ENCODE measurements around the gene ATP6V0E2.
"Not testable (repeated sequence)": the region's sequence is repeated elsewhere in the genome, so short reads cannot be mapped to it uniquely, and the experiment has no call there.

The ATP6V0E2 gene

DNA sequence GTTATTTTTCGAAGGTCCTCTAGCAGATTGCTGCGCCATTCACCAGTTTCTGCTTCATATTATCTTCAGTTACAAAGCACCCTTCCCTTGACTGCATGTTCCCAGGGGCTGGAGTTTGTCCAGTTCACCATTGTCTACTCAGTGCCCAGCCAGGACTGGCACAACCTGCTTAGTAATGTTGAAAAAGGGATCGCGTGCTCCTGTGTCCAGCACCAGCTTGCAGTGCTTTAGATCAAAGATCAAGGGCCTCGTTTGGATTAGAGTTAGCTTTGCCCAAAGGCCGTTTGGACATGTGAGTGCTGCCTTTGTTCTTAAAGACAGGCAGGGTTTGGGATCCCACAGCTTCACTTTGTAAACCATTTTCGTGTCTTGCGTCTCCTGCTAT lies 867 bp downstream of the ATP6V0E2 start:
- no peak overlapping the region for H3K27ac ChIP-seq
- no peak for DNase-seq (ENCODE audit: low read depth, low spot score)

DNA sequence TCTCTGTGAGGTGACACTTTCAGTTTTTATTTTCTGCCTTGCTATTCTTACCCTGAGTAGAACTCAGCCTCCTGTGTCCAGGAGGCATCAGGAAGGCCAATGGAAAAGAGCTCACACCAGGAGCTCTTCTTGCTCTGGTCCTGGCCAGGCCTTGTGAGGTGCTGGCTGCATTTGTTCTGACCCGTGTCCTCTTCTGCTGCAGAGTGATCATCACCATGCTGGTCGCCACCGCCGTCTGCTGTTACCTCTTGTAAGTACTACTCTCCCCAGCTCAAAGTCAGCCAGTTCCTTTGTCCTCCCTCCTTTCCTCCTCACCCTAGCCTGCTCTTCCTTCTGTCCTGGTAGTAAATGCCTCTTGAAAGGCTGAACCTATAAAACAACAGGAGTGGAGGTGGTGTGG lies 1.6 kb downstream of the ATP6V0E2 start:
- H3K27ac ChIP-seq, result no peak overlapping the region

DNA sequence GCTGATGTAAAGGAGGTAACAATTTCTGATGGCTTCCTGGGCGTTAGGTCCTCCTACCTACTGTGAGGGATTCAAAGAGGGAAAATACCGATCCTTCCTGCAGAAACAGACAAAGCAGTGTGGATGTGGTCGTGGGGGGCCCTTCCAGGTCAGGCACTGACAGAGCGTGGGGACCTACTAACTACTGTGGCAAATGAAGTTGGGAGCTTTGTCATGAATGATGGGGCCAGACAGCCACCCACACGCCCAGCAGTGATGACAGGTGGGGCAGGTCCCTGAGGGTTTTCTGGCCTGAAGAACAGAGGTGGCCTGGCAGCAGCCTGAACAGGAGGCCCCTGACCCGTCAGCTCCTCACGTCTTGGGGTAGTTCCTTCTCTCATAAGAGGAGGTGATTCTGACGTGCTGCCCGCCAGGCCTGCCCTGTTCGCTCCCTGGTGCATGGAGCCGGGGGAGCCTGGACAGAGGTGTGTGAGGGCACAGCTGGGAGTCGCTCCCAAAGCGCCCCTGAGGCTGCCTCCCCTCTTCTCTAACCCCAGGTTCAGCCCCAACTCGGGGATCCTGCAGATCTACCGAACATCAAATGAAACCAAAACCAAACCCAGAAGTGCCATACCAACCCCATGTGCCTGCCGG lies 4.2 kb downstream of the ATP6V0E2 start:
- DNase-seq (ENCODE audit: low read depth, low spot score), result no peak
- H3K27ac ChIP-seq, result no peak overlapping the region

More for the DNA sequence above, 1.6 kb downstream of the ATP6V0E2 start:
- no peak for DNase-seq (ENCODE audit: low read depth, low spot score)

DNA sequence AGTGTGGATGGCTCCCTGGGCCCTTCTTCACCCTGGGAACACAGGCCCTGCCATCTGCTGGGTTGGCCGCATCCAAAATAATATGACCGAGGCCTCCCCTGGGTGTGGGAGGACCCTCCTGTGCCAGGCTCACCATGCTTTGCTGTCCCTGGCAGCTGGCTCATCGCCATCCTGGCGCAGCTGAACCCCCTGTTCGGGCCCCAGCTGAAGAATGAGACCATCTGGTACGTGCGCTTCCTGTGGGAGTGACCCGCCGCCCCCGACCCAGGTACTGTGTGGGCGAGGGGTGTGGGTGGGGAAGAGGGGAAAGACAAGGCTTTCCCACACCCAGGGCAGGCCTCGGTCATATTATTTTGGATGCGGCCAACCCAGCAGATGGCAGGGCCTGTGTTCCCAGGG lies 4.8 kb downstream of the ATP6V0E2 start:
- no peak overlapping the region for H3K27ac ChIP-seq
- DNase-seq (ENCODE audit: low read depth, low spot score), result no peak

DNA sequence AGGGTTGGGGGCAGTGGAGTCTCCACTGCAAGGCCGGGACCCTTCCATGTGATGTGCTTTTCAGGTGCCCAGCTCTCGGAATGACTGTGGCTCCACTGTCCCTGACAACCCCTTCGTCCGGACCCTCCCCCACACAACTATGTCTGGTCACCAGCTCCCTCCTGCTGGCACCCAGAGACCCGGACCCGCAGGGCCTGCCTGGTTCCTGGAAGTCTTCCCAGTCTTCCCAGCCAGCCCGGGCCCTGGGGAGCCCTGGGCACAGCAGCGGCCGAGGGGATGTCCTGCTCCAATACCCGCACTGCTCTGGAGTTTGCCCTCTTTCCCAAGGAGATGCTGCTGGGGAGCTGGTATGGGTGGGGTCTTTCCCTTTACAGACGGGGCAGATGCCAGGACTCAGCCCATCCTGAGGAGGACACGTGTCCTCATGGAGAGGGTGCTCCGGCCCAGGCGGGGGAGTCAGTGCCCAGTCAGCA lies 5.5 kb downstream of the ATP6V0E2 start:
- no peak for DNase-seq (ENCODE audit: low read depth, low spot score)

DNA sequence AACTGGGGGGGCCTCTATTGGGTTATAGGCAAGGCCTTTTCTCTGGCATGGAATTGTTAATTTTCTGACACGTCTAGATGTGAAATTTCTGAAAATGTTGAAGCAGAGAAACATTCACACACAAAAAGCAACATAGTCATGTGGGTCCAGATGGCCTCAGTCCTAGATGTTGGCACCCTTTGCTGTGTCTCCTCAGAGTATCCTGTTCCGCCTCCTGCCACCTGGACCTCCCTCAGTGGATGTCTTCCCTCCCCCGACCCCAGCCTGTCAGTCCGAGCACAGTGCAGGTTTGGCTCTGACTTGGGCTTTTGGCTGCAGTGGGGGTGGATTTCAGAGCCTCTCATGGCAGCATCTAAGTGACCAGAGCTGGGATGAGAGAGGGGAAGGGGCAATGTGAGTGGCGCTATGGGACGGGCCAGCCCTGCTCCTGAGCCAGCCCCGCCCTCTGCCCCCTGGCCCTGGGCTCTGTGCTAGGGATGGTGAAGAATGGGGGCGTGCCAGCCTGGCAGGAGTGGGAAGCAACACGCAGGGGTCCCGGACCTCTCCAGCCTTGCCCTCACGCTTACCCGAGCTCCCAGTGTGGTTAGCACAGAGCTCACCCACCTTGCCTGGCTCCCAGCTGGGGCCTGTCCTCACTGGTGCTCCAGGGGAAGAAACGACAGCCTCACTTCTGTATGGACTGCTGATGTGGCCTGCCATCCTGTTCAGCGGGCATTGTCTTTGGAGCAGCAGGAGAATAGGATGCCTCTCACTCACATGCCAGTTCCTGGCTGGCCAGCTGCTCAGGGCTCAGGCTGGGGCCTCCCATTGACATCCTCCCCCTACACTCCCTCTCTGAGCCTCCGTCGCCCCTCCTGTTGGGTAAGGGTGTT lies 6.2 kb downstream of the ATP6V0E2 start:
- no peak for DNase-seq (ENCODE audit: low read depth, low spot score)
- no peak overlapping the region for H3K27ac ChIP-seq

More for the DNA sequence above, 5.5 kb downstream of the ATP6V0E2 start:
- no peak overlapping the region for H3K27ac ChIP-seq

DNA sequence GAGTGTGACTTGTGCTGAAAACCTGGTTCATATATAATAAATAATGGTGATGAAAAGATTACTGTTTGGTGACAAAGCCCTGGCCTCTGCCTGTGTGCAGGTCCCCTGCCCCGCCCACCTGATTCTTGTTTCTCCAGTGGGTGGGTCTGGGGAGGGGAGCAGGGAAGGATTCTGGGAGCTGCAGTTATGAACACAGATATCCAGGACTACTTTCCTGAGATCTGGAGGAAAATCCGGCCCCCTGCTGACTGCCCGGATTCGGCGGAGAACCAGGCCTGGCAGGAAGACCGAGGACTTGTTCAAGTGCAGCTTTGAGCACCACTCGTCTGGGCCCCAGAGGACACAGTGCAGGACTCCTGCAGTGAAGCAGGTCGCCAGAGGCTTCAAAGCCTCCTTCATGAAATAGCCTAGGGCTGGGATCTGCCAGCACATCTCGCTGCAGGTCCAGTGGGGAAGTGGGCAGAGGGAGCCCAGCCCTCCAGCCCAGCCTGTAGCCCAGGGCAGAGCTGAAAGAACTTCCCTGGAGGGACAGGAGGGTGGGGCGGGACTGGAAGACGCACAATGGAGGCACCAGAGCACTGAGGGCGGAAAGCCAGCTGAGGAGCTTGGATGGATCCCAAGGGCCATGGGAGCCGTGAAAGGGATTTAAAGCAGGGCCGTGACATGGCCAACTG lies 7.0 kb downstream of the ATP6V0E2 start:
- DNase-seq (ENCODE audit: low read depth, low spot score), result no peak
- H3K27ac ChIP-seq, result no peak overlapping the region

DNA sequence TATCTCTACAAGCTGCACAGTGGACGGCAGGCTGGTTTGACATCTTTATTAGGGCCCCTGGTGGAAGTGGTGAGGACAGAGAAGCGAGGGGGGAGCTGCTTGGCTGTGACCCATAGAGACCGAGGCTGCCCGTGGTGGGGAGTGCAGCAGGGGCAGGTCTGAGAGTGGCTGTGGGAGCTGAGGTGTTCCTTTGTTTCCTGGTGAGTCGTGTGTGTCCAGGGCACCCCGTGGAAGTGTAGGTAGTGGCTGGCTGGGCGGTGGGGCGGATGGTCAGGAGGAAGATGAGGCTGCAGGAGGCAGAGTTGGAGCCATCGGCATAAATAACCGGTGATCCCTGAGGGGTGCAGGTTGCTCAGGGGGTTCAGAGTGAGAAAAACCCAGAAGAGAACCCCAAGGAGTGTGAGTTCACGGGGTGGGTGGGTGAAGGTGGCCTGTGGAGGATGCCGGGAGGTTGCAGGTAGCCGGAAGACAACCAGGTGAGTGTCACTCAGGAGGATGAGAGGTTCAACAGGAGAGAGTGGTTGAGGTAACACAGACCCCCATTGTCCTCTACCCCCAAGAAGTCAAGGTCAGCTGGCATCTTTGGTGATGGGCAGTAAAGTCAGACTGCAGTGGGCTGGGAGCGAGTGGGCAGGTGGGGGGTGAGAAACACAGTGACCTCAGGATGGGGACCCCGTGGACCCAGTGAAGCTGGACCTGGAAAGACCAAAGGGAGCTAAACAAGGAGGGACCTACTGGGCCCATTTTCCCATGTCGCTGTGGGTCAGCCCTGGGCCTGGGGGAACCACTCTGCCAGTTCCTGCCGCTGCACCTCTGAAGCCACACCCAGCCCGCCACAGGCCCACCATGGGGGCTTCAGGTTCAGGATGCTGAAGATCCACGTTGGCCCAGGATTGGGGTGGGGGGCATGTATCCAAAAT lies 7.8 kb downstream of the ATP6V0E2 start:
- no peak for DNase-seq (ENCODE audit: low read depth, low spot score)
- no peak overlapping the region for H3K27ac ChIP-seq

DNA sequence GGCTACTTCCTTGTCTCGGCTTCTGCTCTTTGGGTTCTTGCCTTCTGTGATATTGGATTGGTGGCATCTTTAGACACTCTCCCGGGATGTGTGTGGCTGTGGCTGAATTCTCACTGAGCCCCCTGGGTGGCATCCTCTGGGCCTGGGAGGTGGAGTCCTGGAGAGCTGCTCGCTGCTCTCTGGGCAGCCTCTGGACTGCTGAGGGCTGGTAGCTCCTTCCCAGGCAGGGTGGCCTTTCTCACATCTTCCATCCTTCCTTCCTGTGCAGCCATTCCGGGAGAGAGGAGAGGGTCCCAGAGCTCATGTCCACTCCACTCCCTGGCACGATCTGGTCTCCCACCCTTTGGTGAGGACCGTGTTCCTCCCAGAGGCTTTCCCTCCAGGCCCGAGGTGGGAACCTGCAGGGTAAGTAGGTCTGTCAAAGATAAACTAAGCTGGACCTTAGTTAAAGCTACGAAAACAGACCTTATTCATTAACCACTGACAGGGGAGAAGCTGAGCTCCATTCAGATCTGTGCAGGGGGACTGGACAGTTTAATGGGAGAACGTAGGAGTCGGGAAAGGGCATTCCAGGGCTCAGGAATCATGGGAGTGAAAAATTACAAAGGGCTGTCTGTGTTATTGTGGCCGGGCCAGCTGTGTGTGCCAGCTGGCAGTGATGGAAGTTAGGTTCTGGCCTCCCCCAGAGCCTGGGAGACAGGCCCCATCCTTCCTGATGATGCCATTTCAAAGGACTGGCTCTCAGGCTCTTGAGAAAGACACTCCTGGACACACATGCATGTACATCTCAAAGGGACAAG lies 8.7 kb downstream of the ATP6V0E2 start:
- no peak for DNase-seq (ENCODE audit: low read depth, low spot score)
- no peak overlapping the region for H3K27ac ChIP-seq

DNA sequence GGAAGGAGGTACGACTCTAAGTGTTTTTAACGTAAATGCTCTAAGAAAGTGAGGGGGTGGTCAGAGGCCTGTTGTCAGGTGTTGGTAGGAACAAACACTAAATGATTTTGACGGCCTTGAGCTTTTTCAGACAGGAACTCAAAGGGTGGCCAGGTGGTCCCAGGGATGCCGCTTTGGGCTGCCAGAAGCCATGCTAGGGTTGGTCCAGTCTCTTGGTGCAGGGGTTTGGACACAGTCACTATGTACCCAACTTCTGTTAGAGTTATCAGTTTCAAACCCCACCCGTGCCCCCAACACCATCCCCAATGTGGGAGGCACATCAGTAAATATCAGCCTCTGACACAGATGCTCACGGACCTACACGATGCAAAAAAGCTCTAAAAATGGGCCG lies 9.3 kb downstream of the ATP6V0E2 start:
- H3K27ac ChIP-seq, result no peak overlapping the region
- no peak for DNase-seq (ENCODE audit: low read depth, low spot score)

DNA sequence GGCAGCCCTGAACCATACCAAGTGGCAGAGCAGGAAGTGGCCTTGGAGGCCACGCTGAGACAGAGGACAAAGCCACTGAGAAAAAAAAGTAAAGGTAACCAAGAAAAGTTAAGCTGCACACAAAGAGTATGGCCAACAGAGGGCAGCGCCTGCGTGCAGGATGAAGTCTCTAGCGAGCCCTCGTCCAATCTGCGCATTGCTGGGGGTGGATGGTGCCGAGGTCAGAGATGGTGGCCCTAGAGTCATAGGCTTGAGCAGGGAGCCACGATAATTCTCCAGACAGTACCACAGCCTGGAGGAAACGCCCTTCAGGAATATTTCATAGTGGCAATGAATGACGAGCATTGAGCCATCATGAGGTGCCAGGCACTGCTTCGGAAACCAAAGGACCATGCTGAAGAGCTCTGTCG lies 9.7 kb downstream of the ATP6V0E2 start:
- DNase-seq (ENCODE audit: low read depth, low spot score), result no peak

DNA sequence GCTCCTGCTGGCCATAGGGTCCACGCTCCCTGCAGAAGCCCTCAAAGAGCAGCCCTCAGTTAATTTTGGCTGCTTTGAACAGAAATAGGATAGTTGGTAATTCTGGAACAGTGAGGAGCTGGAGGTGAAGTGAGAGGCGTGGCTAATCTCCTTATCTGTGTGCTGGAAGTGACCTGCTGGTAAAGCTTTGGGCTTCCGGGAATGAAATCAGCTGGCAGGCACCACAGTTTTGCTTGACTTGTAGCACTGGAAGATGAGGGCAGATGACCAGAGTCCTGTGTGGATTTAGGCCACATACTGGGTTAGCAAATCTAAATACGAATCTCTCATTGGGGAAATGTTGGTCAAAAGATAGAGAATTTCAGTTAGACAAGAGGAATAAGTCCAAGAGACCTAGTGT lies 10.2 kb downstream of the ATP6V0E2 start:
- no peak overlapping the region for H3K27ac ChIP-seq
- no peak for DNase-seq (ENCODE audit: low read depth, low spot score)

More for the DNA sequence above, 9.7 kb downstream of the ATP6V0E2 start:
- H3K27ac ChIP-seq, result no peak overlapping the region

DNA sequence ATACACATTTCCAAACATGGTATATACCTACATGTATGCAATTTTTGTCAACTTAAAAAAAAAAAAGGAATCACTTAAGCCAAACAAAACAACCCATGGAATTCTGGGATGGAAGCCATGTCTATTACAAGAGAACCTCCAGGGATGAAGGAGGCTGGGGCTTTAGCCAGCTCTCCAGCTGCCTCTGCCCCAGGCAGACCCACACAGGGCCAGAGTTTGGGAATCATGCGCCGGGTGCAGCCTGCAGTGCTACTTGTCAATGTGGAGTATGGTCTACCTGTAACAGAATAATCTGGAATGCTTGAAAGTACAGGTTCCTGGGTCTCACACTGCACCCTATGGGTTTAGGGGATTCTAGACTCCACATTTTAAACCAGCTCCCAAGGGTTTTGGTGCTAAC lies 10.8 kb downstream of the ATP6V0E2 start:
- no peak for DNase-seq (ENCODE audit: low read depth, low spot score)
- H3K27ac ChIP-seq, result no peak overlapping the region

DNA sequence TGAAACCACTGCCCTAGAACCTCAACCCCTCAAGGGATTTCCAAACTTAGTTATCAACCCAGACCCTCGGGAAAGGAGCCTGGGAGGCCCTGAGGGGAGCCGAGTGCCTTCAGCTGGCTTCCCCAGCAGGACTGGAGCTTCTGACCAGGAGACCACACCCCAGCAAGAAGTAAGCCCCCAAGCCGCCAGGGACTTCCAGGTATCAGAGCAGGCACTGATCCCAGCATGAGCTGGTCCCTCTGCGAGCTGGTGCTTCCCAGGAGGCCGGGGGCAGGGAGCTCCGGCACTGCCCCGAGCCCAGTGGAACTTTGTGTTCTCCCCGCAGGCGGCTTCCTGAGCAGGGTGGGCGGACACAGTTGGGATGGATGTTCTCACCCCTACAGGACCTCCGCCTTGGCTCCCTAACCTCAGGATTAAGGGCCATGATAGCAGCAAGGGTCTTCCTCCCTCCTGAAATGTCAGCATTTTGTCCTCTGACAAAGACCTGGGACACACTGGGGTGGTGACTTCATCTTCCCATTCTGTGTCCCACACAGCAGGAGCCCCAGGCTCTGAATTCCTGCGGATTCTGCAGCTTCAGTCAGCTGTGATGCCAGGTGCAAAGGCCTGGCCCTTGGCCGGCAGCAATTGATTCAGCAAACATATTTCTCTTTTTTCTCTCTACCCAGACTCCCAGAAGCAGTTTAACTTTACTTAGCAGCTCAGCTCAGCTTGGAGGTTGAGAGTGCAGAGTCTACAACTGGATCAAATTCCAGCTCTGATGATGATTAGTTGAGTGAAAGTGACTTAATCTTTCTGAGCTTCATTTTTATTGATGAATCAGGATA lies 11.6 kb downstream of the ATP6V0E2 start:
- no peak for DNase-seq (ENCODE audit: low read depth, low spot score)

DNA sequence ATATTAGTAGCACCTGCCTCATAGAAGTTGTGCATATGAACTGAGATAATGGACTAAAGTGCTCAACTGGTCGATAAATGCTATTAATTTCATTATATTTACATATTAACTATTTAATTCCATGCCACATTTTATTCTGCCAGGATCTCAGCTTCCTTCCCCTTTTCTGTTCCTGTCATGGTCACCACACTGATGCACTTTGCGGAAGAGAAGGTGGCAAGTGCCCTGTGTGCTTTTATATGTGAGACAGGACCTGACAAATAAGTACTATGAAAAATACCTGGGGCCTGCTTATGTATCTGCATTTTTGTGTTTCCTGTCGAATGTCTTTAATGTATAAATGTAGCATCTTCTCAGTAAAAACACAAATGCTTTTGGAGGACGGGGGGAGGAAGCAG lies 12.2 kb downstream of the ATP6V0E2 start:
- no peak overlapping the region for H3K27ac ChIP-seq
- no peak for DNase-seq (ENCODE audit: low read depth, low spot score)

More for the DNA sequence above, 11.6 kb downstream of the ATP6V0E2 start:
- H3K27ac ChIP-seq, result no peak overlapping the region

DNA sequence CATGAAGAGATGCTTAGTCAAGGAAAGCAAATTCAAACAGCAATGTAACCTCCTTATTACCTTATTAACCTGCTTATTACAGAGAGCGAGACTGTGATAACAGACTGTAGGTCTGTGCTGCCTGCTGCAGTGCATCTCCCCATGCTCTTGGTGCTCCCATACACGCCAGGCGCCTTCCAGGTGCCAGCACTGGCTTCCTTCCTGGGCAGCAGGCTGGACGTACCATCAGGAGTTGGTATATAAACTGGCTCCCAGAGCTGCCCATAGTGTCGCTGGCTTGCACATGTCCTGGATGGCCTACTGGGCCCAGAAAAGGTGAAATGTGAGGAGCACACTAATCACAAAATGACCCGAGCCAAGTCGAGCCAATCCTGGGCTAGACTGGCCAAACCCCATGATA lies 13.5 kb downstream of the ATP6V0E2 start:
- DNase-seq (ENCODE audit: low read depth, low spot score), result no peak
- H3K27ac ChIP-seq, result no peak overlapping the region

DNA sequence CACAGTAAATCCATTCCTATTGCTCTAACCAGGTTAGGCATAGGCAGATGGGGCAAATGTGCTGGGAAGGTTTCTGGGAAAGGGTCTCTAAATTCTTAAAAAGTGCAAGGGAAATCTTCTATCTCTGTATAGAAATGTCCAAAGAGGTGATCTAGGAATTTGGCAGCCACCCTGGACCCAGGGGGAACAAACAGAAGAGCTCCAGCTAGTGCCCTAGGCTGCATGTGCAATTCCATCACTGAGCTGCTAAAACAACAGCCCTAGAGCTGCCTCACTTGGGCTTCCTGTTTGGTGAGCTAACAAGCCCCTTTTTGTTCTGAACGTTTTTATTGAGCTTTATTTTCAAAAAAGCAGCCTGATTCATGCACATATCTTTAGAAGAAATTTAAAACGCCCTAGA lies 16.9 kb downstream of the ATP6V0E2 start:
- H3K27ac ChIP-seq; DNase-seq (ENCODE audit: low read depth, low spot score): not testable (repeated sequence)

DNA sequence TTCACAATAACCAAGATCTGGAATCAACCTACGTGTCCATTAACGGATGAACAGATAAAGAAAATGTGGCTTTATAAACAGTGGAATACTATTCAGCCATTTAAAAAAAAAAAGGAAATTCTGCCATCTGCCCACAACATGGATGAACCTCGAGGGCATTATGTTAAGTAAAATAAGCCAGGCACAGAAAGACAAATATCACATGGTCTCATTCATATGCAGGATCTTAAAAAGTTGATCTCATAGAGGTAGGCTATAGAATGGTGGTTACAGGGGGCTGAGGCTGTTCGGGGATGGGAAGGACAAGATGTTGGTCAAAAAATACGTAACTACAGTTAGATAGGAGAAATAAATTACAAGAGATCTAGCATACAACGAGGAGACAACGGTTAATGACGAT lies 21.2 kb downstream of the ATP6V0E2 start:
- H3K27ac ChIP-seq; DNase-seq (ENCODE audit: low read depth, low spot score): not testable (repeated sequence)

All from epithelial cell of prostate (primary cell).